Left lung (tissue), 10 donors: Measurements from ENCODE around the gene LRMDA. TPM values are rescaled to one million over a fixed set of nuclear protein-coding genes. Genes with fewer than 3 reads are reported as not detected.

Experiments used
- ATAC-seq: fragments of 200-7000 bp; cut with Tn5 transposase; one replicate; pipeline ENCODE4 v1.9.1; 2020; ENCODE audit warnings: moderate library complexity
- DNase-seq, 4 donors: peaks; one replicate each; pipeline ENCODE4 v3.0.0-alpha.2; 2013 to 2020
- H3K27ac ChIP-seq, 2 donors: fragments of 200-600 bp; sonication (generic) in 1 of 2; one replicate each; pipeline versions ENCODE4 v1.5.0 to v1.8.0; 2020 to 2021
- H3K27me3 ChIP-seq, 2 donors: fragments of 200-600 bp; sonication (generic) in 1 of 2; one replicate each; pipeline versions ENCODE4 v1.5.0 to v1.8.0; 2020 to 2021
- H3K36me3 ChIP-seq, 2 donors: fragments of 200-600 bp; sonication (generic) in 1 of 2; one replicate each; pipeline versions ENCODE4 v1.5.0 to v1.8.0; 2020 to 2021
- H3K4me1 ChIP-seq, 2 donors: fragments of 200-600 bp; one replicate each; pipeline ENCODE4 v1.8.0; 2021
- H3K4me3 ChIP-seq, 2 donors: fragments of 200-600 bp; sonication (generic) in 1 of 2; one replicate each; pipeline versions ENCODE4 v1.5.0 to v1.8.0; 2020 to 2021; ENCODE audit warnings: mild to moderate bottlenecking in 1 of 2
- H3K9me3 ChIP-seq, 2 donors: fragments of 200-600 bp; sonication (generic) in 1 of 2; one replicate each; pipeline versions ENCODE4 v1.5.0 to v1.8.0; 2020 to 2021
- CTCF ChIP-seq, 2 donors: fragments of 200-600 bp; sonication (generic) in 1 of 2; IDR thresholded peaks; one replicate each; pipeline versions ENCODE4 v1.5.0 to v1.8.0; 2021; ENCODE audit warnings: antibody characterized with exemption in 2 of 2
- intact Hi-C, 2 donors: fragments of 100-400 bp; cut with DNase I; formaldehyde crosslinking; loops; one replicate each; pipeline versions ENCODE4 v1.11.2 to v1.14.2; 2022
- polyA plus RNA-seq, 6 donors: library from polyadenylated mRNA; unstranded; fragments of 120-200 nt; gene quantifications; one replicate each; pipeline ENCODE4 v1.2.1, GENCODE V29; 2013; ENCODE audit not compliant: insufficient read length in 6 of 6
- total RNA-seq, 2 donors: library from RNA; stranded (reverse); fragmentation: NEBNext Ultra II Directional; extraction: Animal tissue kit (Norgen Biotek cat#: 25700); gene quantifications; one replicate each; pipeline ENCODE4 v1.2.1, GENCODE V29; 2021
- donor health status: DM: no; HTN: yes; CAD: no.
- donor health status: DM: no; HTN: no; CAD: no.

LRMDA gene
- total and polyA plus RNA-seq, 8 donors = 13.9 to 23.6 (median 18.7) TPM

- Histone ChIP-seq H3K4me1 (peaks cover 0 to 5% of the 10 kb centered on the region in 2 donors), H3K27me3 (no peaks in the 10 kb centered on the region), H3K9me3 (peaks cover 0 to 21% of the 10 kb centered on the region in 2 donors), H3K27ac (no peak overlapping the region), H3K4me3 (no peak overlapping the region), H3K36me3 (peaks cover 0 to 21% of the 10 kb centered on the region in 2 donors)
- DNase-seq = no peak
- intact Hi-C loops = no loop called here
- no peak for ATAC-seq
- TF ChIP-seq CTCF (IDR thresholded peaks at IDR 0.05) = no peak
Measured at GRCh38 chr10:75439811-75440210, 8.4 kb downstream of the LRMDA start.

GRCh38 chr10:75440271-75440793 lies 8.9 kb downstream of the LRMDA start:
- H3K9me3 ChIP-seq = peaks cover 0 to 23% of the 10 kb centered on the region in 2 donors
- peaks cover 0 to 3% of the 10 kb centered on the region in 2 donors for H3K4me1 ChIP-seq
- peaks cover 0 to 21% of the 10 kb centered on the region in 2 donors for H3K36me3 ChIP-seq
- no peak overlapping the region for H3K4me3 ChIP-seq
- ATAC-seq (no peak), DNase-seq (no peak)
- no peak overlapping the region for H3K27ac ChIP-seq
- intact Hi-C loops = no loop called here
- no peak for TF ChIP-seq CTCF (IDR thresholded peaks at IDR 0.05)
- H3K27me3 ChIP-seq = no peaks in the 10 kb centered on the region

- Histone ChIP-seq H3K27me3 (no peaks in the 10 kb centered on the region), H3K36me3 (peaks cover 0 to 21% of the 10 kb centered on the region in 2 donors), H3K4me3 (no peak overlapping the region), H3K4me1 (peaks cover 0 to 3% of the 10 kb centered on the region in 2 donors), H3K9me3 (peaks cover 0 to 28% of the 10 kb centered on the region in 2 donors), H3K27ac (no peak overlapping the region)
- TF ChIP-seq CTCF (IDR thresholded peaks at IDR 0.05) = no peak
- intact Hi-C loops = no loop called here
- ATAC-seq (no peak), DNase-seq (no peak)
Measured at GRCh38 chr10:75441196-75441595, 9.8 kb downstream of the LRMDA start.

GRCh38 chr10:75441682-75442081 lies 10.3 kb downstream of the LRMDA start:
- Histone ChIP-seq H3K9me3 (peaks cover 0 to 31% of the 10 kb centered on the region in 2 donors), H3K36me3 (peaks cover 0 to 21% of the 10 kb centered on the region in 2 donors), H3K27me3 (no peaks in the 10 kb centered on the region), H3K4me3 (no peak overlapping the region), H3K27ac (no peak overlapping the region), H3K4me1 (peaks cover 0 to 3% of the 10 kb centered on the region in 2 donors)
- no peak for TF ChIP-seq CTCF (IDR thresholded peaks at IDR 0.05)
- DNase-seq (no peak), ATAC-seq (no peak)
- intact Hi-C loops = no loop called here

GRCh38 chr10:75443362-75443761 lies 11.9 kb downstream of the LRMDA start:
- Histone ChIP-seq H3K9me3 (peaks cover 0 to 31% of the 10 kb centered on the region in 2 donors), H3K4me3 (no peak overlapping the region), H3K36me3 (peaks cover 0 to 23% of the 10 kb centered on the region in 2 donors), H3K27ac (no peak overlapping the region), H3K4me1 (peaks cover 0 to 3% of the 10 kb centered on the region in 2 donors), H3K27me3 (no peaks in the 10 kb centered on the region)
- ATAC-seq = no peak
- intact Hi-C loops = no loop called here
- no peak for DNase-seq
- no peak for TF ChIP-seq CTCF (IDR thresholded peaks at IDR 0.05)
